K562 (cell line): ENCODE measurements around the gene DAG1. TPM values are rescaled to one million over a fixed set of nuclear protein-coding genes. Genes with fewer than 3 reads are reported as not detected.
A peak's percentile ranks its signal among the peaks of the same experiment; 100 is the strongest.

ENCODE experiments used
- CTCF ChIP-seq, 3 experiments: IDR thresholded peaks in 2 of 3; conservative IDR thresholded peaks in 1 of 3; 2 replicates each; pipeline ENCODE4 v1.5.1; 2011 to 2012; ENCODE audit warnings: low read length in 3 of 3, mild to moderate bottlenecking in 3 of 3, control low read depth in 2 of 3, improper control_type of control experiment in 1 of 3, inconsistent platforms in 1 of 3, low read depth in 1 of 3, mixed read lengths in 1 of 3, moderate library complexity in 1 of 3; ENCODE audit not compliant: insufficient read depth in 2 of 3
- E2F3 ChIP-seq: fragments of 250-450 bp; sonication (Bioruptor Pico); IDR thresholded peaks from 2 replicates; pipeline ENCODE4 v1.4.0; 2020; ENCODE audit warnings: mild to moderate bottlenecking
- ID3 ChIP-seq, 2 experiments: fragments of 250-450 bp in 1 of 2; fragments of 450-650 bp in 1 of 2; sonication (Bioruptor Pico) in 1 of 2; IDR thresholded peaks; 2 replicates each; pipeline versions ENCODE4 v1.6.1 to v1.8.0; 2016 to 2021; ENCODE audit warnings: mild to moderate bottlenecking in 2 of 2, moderate library complexity in 2 of 2, missing compliant biosample characterization in 1 of 2, missing genetic modification characterization in 1 of 2
- MNT ChIP-seq, 2 experiments: fragments of 450-650 bp; conservative IDR thresholded peaks; 2 replicates each; pipeline ENCODE4 v1.6.1; 2017; ENCODE audit warnings: mild to moderate bottlenecking in 2 of 2, moderate library complexity in 2 of 2
- REST ChIP-seq, 2 experiments: fragments of 450-650 bp; formaldehyde crosslinking in 1 of 2; IDR thresholded peaks; 2 replicates each; pipeline versions ENCODE4 v1.4.0 to v1.6.1; 2014 to 2020; ENCODE audit warnings: mild to moderate bottlenecking in 2 of 2, borderline replicate concordance in 1 of 2, low read depth in 1 of 2
- STAT5B ChIP-seq: fragments of 250-450 bp; sonication (Bioruptor Pico); IDR thresholded peaks from 2 replicates; pipeline ENCODE4 v1.8.0; 2021; ENCODE audit warnings: mild to moderate bottlenecking, inconsistent platforms
- ZNF609 ChIP-seq: sonication (generic); formaldehyde crosslinking; IDR thresholded peaks from 2 replicates; pipeline ENCODE4 v1.8.1; 2023; ENCODE audit warnings: missing genetic modification reagents, mild to moderate bottlenecking, borderline replicate concordance
- polyA plus RNA-seq, 8 experiments: library from polyadenylated mRNA; depleted of rRNA in 4 of 8; stranded (reverse) in 5 of 8; unstranded in 3 of 8; fragments of >200 nt; fragmentation: Nextera tagmentation in 2 of 8; fragmentation: Illumina TruSeq in 1 of 8; extraction: Ambion mirVana in 2 of 8; extraction: Trizol in 1 of 8; gene quantifications; 2 replicates each; pipeline versions ENCODE4 v1.2.1 to v1.2.3, GENCODE V29; 2011 to 2014; ENCODE audit warnings: inconsistent platforms in 1 of 8, missing spikeins in 1 of 8
- total RNA-seq, 7 experiments: library from RNA; depleted of rRNA in 6 of 7; stranded (reverse); fragments of >200 nt in 6 of 7; fragmentation: Illumina TruSeq in 2 of 7; extraction: Trizol in 2 of 7; gene quantifications; 2 replicates each; pipeline versions ENCODE4 v1.2.1 to v1.2.3, GENCODE V29; 2011 to 2021; ENCODE audit warnings: low replicate concordance in 1 of 7

DAG1 gene
- total and polyA plus RNA-seq, 9 of the 15 experiments (the other 6 are each of a cell fraction or from before 2014, with no cell fraction given), result 0.29 to 19.6 (median 8.2) TPM

- TF ChIP-seq REST (IDR thresholded peaks at IDR 0.05; ENCODE audit: borderline replicate concordance) (peak; percentile 42; the same call in 1 of the 2 replicates), REST (CRISPR knock-in tag; IDR thresholded peaks at IDR 0.05; ENCODE audit: low read depth) (no peak), STAT5B (CRISPR knock-in tag) (no peak), CTCF (IDR thresholded peaks at IDR 0.05 in 2 of 3, conservative IDR thresholded peaks at IDR 0.05 in 1 of 3; ENCODE audit: insufficient read depth in 2 of 3, low read depth in 1 of 3, low read length in 3 of 3) (peak; percentile 37 to 51 (median 40); a peak in 3 of 6 replicates), E2F3 (CRISPR knock-in tag) (no peak), MNT (conservative IDR thresholded peaks at IDR 0.05) (no peak), ZNF609 (CRISPR knock-in tag) (no peak), ID3 (CRISPR knock-in tag; IDR thresholded peaks at IDR 0.05) (no peak), ID3 (tag; IDR thresholded peaks at IDR 0.05) (no peak)
These were observed 96.2 kb downstream of the DAG1 start (continued) for GRCh38 chr3:49566312-49566711.
